ENCODE measurements around the gene FAS.

The FAS gene

DNA sequence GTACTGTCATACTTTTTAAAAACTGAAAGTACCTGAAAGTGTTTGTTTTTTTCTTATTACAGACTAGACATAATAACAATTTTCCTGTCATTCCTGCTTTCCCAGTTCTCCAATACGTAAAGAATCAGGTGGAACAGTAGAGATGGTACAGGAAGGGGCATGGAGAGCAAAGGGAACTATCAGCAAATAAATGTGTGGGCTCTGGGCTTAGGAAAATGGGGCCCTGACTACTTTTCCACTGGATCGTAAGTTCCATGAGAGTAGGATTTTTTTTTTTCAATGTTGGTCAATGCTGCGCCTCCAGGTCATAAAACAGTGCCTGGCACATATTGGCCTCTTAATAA is 15.2 kb upstream of the FAS start:
- POLR2A ChIA-PET: no interaction called here
- CTCF ChIA-PET: interaction anchor here (1.1 to 2.4 kb wide), 3 partner anchors 12 to 165 kb away, joined by 4 to 6 read pairs (median 6); partner anchors contain the start of gene FAS

DNA sequence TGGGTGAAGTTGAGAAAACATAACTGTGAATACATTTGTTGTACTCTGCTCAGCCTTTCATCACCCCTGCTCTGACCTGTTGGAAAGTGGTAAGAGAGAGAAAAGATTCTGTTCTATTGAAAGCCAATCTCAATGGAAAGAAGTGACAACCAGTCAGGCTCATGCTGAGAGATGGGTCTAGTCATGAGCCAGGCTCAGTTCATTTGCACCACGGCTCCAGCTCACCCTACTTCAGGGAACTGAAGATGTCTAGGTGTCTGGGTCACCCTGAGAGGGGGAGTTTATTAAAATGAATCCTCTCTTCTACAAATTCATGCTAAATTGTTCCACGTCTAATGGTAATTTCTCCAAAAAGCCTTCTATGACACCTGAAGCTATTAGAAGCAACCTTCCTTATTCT is 12.1 kb upstream of the FAS start:
- CTCF ChIA-PET: interaction anchor here (0.6 to 1.6 kb wide), 7 partner anchors 9 to 657 kb away, joined by 3 to 9 read pairs (median 3); no protein-coding TSS in a partner anchor
- Histone ChIP-seq H3K4me3 (ENCODE audit: low read depth, low read length) (no peak overlapping the region), H3K4me1 (ENCODE audit: control insufficient read depth, insufficient read depth, low read length) (peaks cover 17% of the 10 kb centered on the region), H3K36me3 (ENCODE audit: control insufficient read depth in 2 of 2, insufficient read depth in 1 of 2, low read length in 2 of 2) (no peaks in the 10 kb centered on the region), H3K9me3 (ENCODE audit: control insufficient read depth, insufficient read depth, low read depth, low read length) (no peaks in the 10 kb centered on the region), H3K27ac (ENCODE audit: extremely low read depth, low read depth, low read length) (no peak overlapping the region)
- TF ChIP-seq SCRT2 (tag by site-specific recombination; IDR thresholded peaks at IDR 0.05) (no peak), ZNF548 (tag by site-specific recombination; IDR thresholded peaks at IDR 0.05) (no peak), ZNF660 (tag by site-specific recombination; IDR thresholded peaks at IDR 0.05) (no peak), ZNF76 (tag by site-specific recombination; IDR thresholded peaks at IDR 0.05; ENCODE audit: borderline replicate concordance, low read depth) (no peak), ZNF600 (tag by site-specific recombination; IDR thresholded peaks at IDR 0.05) (no peak), ZNF350 (tag by site-specific recombination; IDR thresholded peaks at IDR 0.05) (no peak), ZNF426 (tag by site-specific recombination; IDR thresholded peaks at IDR 0.05) (no peak)
- TF ChIP-seq, protein P1, sequence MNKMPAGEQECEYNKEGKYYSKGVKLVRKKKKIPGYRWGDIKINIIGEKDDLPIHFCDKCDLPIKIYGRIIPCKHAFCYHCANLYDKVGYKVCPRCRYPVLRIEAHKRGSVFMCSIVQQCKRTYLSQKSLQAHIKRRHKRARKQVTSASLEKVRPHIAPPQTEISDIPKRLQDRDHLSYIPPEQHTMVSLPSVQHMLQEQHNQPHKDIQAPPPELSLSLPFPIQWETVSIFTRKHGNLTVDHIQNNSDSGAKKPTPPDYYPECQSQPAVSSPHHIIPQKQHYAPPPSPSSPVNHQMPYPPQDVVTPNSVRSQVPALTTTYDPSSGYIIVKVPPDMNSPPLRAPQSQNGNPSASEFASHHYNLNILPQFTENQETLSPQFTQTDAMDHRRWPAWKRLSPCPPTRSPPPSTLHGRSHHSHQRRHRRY (tag by site-specific recombination; IDR thresholded peaks at IDR 0.05): no peak
- TF ChIP-seq, protein P2, sequence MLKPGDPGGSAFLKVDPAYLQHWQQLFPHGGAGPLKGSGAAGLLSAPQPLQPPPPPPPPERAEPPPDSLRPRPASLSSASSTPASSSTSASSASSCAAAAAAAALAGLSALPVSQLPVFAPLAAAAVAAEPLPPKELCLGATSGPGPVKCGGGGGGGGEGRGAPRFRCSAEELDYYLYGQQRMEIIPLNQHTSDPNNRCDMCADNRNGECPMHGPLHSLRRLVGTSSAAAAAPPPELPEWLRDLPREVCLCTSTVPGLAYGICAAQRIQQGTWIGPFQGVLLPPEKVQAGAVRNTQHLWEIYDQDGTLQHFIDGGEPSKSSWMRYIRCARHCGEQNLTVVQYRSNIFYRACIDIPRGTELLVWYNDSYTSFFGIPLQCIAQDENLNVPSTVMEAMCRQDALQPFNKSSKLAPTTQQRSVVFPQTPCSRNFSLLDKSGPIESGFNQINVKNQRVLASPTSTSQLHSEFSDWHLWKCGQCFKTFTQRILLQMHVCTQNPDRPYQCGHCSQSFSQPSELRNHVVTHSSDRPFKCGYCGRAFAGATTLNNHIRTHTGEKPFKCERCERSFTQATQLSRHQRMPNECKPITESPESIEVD (tag by site-specific recombination; IDR thresholded peaks at IDR 0.05): no peak
- POLR2A ChIA-PET: no interaction called here

More for the DNA sequence above, 15.2 kb upstream of the FAS start:
- no peaks in the 10 kb centered on the region for H3K36me3 ChIP-seq (ENCODE audit: control insufficient read depth in 2 of 2, insufficient read depth in 1 of 2, low read length in 2 of 2)
- H3K27ac ChIP-seq (ENCODE audit: extremely low read depth, low read depth, low read length): no peak overlapping the region
- peak overlapping the region; percentile 24; the same call in 1 of the 2 replicates for H3K4me3 ChIP-seq (ENCODE audit: low read depth, low read length)
- TF ChIP-seq ZFP41 (tag by site-specific recombination; IDR thresholded peaks at IDR 0.05; ENCODE audit: borderline replicate concordance) (no peak), PRDM1 (tag by site-specific recombination; IDR thresholded peaks at IDR 0.05) (peak; percentile 69; the same call in 1 of the 2 replicates), ZNF623 (tag by site-specific recombination; IDR thresholded peaks at IDR 0.05) (no peak)
- peaks cover 10% of the 10 kb centered on the region for H3K4me1 ChIP-seq (ENCODE audit: control insufficient read depth, insufficient read depth, low read length)
- H3K9me3 ChIP-seq (ENCODE audit: control insufficient read depth, insufficient read depth, low read depth, low read length): no peaks in the 10 kb centered on the region

DNA sequence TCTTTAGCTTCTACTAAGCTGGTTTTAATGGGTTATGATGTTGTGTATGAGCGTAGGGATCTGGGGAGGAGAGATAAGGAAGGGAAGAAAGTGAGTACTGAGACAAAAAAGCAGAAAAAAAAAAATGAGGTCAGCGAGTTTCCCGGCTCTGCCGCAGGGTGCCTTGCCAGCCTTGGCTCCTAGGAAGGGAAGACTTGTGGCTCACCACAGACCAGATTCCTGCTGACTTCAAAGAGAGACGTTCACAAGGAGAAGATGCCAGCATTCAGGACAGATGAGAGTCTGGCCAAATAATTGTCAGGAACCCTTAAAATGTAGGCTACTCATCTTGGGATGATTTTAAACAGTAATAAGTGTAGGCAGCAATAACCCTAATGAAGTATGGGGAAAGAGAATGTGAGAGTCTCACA is 11.4 kb upstream of the FAS start:
- H3K9me3 ChIP-seq (ENCODE audit: control insufficient read depth, insufficient read depth, low read depth, low read length): no peaks in the 10 kb centered on the region
- no peak overlapping the region for H3K27ac ChIP-seq (ENCODE audit: extremely low read depth, low read depth, low read length)
- TF ChIP-seq ZNF112 (tag by site-specific recombination; IDR thresholded peaks at IDR 0.05) (no peak), YY1 (tag by site-specific recombination; IDR thresholded peaks at IDR 0.05) (no peak), ZBTB21 (tag by site-specific recombination; IDR thresholded peaks at IDR 0.05) (peak; percentile 34; the same call in 1 of the 2 replicates), ZNF571 (tag by site-specific recombination; IDR thresholded peaks at IDR 0.05) (no peak), ZFP41 (tag by site-specific recombination; IDR thresholded peaks at IDR 0.05; ENCODE audit: borderline replicate concordance) (no peak), ZBTB17 (tag by site-specific recombination; IDR thresholded peaks at IDR 0.05) (peak; percentile 85), ZNF423 (tag by site-specific recombination; IDR thresholded peaks at IDR 0.05) (no peak), KLF10 (tag by site-specific recombination; IDR thresholded peaks at IDR 0.05) (no peak), TCF7L2 (IDR thresholded peaks at IDR 0.05; ENCODE audit: borderline replicate concordance, low read depth, low read length) (no peak), SCRT2 (tag by site-specific recombination; IDR thresholded peaks at IDR 0.05) (peak; percentile 58; the same call in 1 of the 2 replicates), SP7 (tag by site-specific recombination; IDR thresholded peaks at IDR 0.05) (no peak), ZIC2 (tag by site-specific recombination; IDR thresholded peaks at IDR 0.05) (peak; percentile 69), ZNF223 (tag by site-specific recombination; IDR thresholded peaks at IDR 0.05) (no peak), ZNF140 (tag by site-specific recombination; IDR thresholded peaks at IDR 0.05) (peak; percentile 32; the same call in 1 of the 2 replicates), ZNF324 (tag by site-specific recombination; IDR thresholded peaks at IDR 0.05) (no peak)
- TF ChIP-seq, protein P2 (tag by site-specific recombination; IDR thresholded peaks at IDR 0.05): peak; percentile 79
- TF ChIP-seq, protein P3, sequence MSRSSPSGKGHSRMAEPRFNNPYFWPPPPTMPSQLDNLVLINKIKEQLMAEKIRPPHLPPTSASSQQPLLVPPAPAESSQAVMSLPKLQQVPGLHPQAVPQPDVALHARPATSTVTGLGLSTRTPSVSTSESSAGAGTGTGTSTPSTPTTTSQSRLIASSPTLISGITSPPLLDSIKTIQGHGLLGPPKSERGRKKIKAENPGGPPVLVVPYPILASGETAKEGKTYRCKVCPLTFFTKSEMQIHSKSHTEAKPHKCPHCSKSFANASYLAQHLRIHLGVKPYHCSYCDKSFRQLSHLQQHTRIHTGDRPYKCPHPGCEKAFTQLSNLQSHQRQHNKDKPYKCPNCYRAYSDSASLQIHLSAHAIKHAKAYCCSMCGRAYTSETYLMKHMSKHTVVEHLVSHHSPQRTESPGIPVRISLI (tag by site-specific recombination; IDR thresholded peaks at IDR 0.05): peak; percentile 62; the same call in 1 of the 2 replicates

More for the DNA sequence above, 11.4 kb upstream of the FAS start:
- Histone ChIP-seq H3K4me1 (ENCODE audit: control insufficient read depth, insufficient read depth, low read length) (peaks cover 17% of the 10 kb centered on the region), H3K36me3 (ENCODE audit: control insufficient read depth in 2 of 2, insufficient read depth in 1 of 2, low read length in 2 of 2) (no peaks in the 10 kb centered on the region), H3K4me3 (ENCODE audit: low read depth, low read length) (no peak overlapping the region)
- ChIA-PET CTCF (interaction anchor here (0.6 to 1.6 kb wide), 6 partner anchors 8 to 412 kb away, joined by 3 to 9 read pairs (median 4); no protein-coding TSS in a partner anchor), POLR2A (interaction anchor here (0.7 kb wide), 1 partner anchor 11 kb away, joined by 3 read pairs; the partner anchor contains the start of gene FAS)
